Measurements from ENCODE around the gene BTG4. TPM values are rescaled to one million over a fixed set of nuclear protein-coding genes. Genes with fewer than 3 reads are reported as not detected.

Gene BTG4
- total and polyA plus RNA-seq, 2 experiments from 2014 or later = not detected

GRCh38 chr11:111502611-111503010 lies 9.6 kb downstream of the BTG4 start:
- 81% methylated on average over 1 of the region's 1 CpG for WGBS (ENCODE audit: low lambda C conversion rate, missing lambda C conversion rate)
- Histone ChIP-seq H3K9me3 (ENCODE audit: low read depth) (no peaks in the 10 kb centered on the region), H4K20me1 (ENCODE audit: insufficient read depth, poor library complexity, severe bottlenecking) (no peaks in the 10 kb centered on the region), H3K36me3 (replicated peaks; ENCODE audit: insufficient read depth, low read depth) (no peaks in the 10 kb centered on the region), H3K4me1 (ENCODE audit: insufficient read depth) (no peaks in the 10 kb centered on the region), H3K9me2 (replicated peaks; ENCODE audit: insufficient read depth) (no peaks in the 10 kb centered on the region), H2AFZ (no peak overlapping the region), H3K27ac (no peak overlapping the region), H3K27me3 (peaks cover 10% of the 10 kb centered on the region), H3K4me3 (no peak overlapping the region), H3K79me2 (no peaks in the 10 kb centered on the region), H3K4me2 (no peak overlapping the region)
- DNase-seq (ENCODE audit: low spot score) = no peak
- TF ChIP-seq EZH2phosphoT487 (IDR thresholded peaks at IDR 0.05; ENCODE audit: low read depth, severe bottlenecking, unreplicated experiment) (no peak), EZH2 (IDR thresholded peaks at IDR 0.05; ENCODE audit: borderline replicate concordance) (no peak), CTCF (IDR thresholded peaks at IDR 0.05; ENCODE audit: poor library complexity) (no peak)

- Histone ChIP-seq H3K79me2 (no peaks in the 10 kb centered on the region), H3K27ac (no peak overlapping the region), H3K4me3 (no peak overlapping the region), H4K20me1 (ENCODE audit: insufficient read depth, poor library complexity, severe bottlenecking) (no peaks in the 10 kb centered on the region), H3K9me2 (replicated peaks; ENCODE audit: insufficient read depth) (no peaks in the 10 kb centered on the region), H3K4me1 (ENCODE audit: insufficient read depth) (no peaks in the 10 kb centered on the region), H3K27me3 (peaks cover 14% of the 10 kb centered on the region), H3K9me3 (ENCODE audit: low read depth) (no peaks in the 10 kb centered on the region), H3K4me2 (no peak overlapping the region), H2AFZ (no peak overlapping the region), H3K36me3 (replicated peaks; ENCODE audit: insufficient read depth, low read depth) (no peaks in the 10 kb centered on the region)
- TF ChIP-seq EZH2 (IDR thresholded peaks at IDR 0.05; ENCODE audit: borderline replicate concordance) = no peak
- TF ChIP-seq CTCF (IDR thresholded peaks at IDR 0.05; ENCODE audit: poor library complexity) = no peak
- no peak for TF ChIP-seq EZH2phosphoT487 (IDR thresholded peaks at IDR 0.05; ENCODE audit: low read depth, severe bottlenecking, unreplicated experiment)
- WGBS (ENCODE audit: low lambda C conversion rate, missing lambda C conversion rate) = 78% methylated on average over 1 of the region's 1 CpG
- no peak for DNase-seq (ENCODE audit: low spot score)
Measured at GRCh38 chr11:111500481-111500880, 11.7 kb downstream of the BTG4 start.

- Histone ChIP-seq H3K9me2 (replicated peaks; ENCODE audit: insufficient read depth) (no peaks in the 10 kb centered on the region), H3K36me3 (replicated peaks; ENCODE audit: insufficient read depth, low read depth) (no peaks in the 10 kb centered on the region), H3K27me3 (peaks cover 22% of the 10 kb centered on the region), H3K4me1 (ENCODE audit: insufficient read depth) (no peaks in the 10 kb centered on the region), H3K4me2 (no peak overlapping the region), H3K4me3 (no peak overlapping the region), H2AFZ (no peak overlapping the region), H3K27ac (no peak overlapping the region), H4K20me1 (ENCODE audit: insufficient read depth, poor library complexity, severe bottlenecking) (no peaks in the 10 kb centered on the region), H3K79me2 (no peaks in the 10 kb centered on the region), H3K9me3 (ENCODE audit: low read depth) (no peaks in the 10 kb centered on the region)
- DNase-seq (ENCODE audit: low spot score) = no peak
- TF ChIP-seq EZH2 (IDR thresholded peaks at IDR 0.05; ENCODE audit: borderline replicate concordance) (no peak), CTCF (IDR thresholded peaks at IDR 0.05; ENCODE audit: poor library complexity) (no peak), EZH2phosphoT487 (IDR thresholded peaks at IDR 0.05; ENCODE audit: low read depth, severe bottlenecking, unreplicated experiment) (no peak)
- 87% methylated on average over 5 of the region's 5 CpGs for WGBS (ENCODE audit: low lambda C conversion rate, missing lambda C conversion rate)
Measured at GRCh38 chr11:111499483-111499882, 12.7 kb downstream of the BTG4 start.

- 50% methylated on average over 1 of the region's 1 CpG for WGBS (ENCODE audit: low lambda C conversion rate, missing lambda C conversion rate)
- Histone ChIP-seq H3K27ac (no peak overlapping the region), H3K79me2 (no peaks in the 10 kb centered on the region), H3K9me3 (ENCODE audit: low read depth) (no peaks in the 10 kb centered on the region), H3K4me2 (no peak overlapping the region), H3K4me3 (no peak overlapping the region), H3K36me3 (replicated peaks; ENCODE audit: insufficient read depth, low read depth) (no peaks in the 10 kb centered on the region), H3K4me1 (ENCODE audit: insufficient read depth) (no peaks in the 10 kb centered on the region), H3K27me3 (peaks cover 18% of the 10 kb centered on the region), H3K9me2 (replicated peaks; ENCODE audit: insufficient read depth) (no peaks in the 10 kb centered on the region), H4K20me1 (ENCODE audit: insufficient read depth, poor library complexity, severe bottlenecking) (no peaks in the 10 kb centered on the region), H2AFZ (no peak overlapping the region)
- no peak for DNase-seq (ENCODE audit: low spot score)
- TF ChIP-seq EZH2phosphoT487 (IDR thresholded peaks at IDR 0.05; ENCODE audit: low read depth, severe bottlenecking, unreplicated experiment) (no peak), EZH2 (IDR thresholded peaks at IDR 0.05; ENCODE audit: borderline replicate concordance) (no peak), CTCF (IDR thresholded peaks at IDR 0.05; ENCODE audit: poor library complexity) (no peak)
Measured at GRCh38 chr11:111494040-111494439, 18.1 kb downstream of the BTG4 start.
